Endothelial cell of hepatic sinusoid (primary cell): ENCODE data around the gene DLGAP1.

Source experiments
- in situ Hi-C: cut with HindIII; loops from 2 replicates; pipeline ENCODE4 v1.10.0; 2017; ENCODE audit warnings: low sequenced_read_pairs

Gene DLGAP1

DNA sequence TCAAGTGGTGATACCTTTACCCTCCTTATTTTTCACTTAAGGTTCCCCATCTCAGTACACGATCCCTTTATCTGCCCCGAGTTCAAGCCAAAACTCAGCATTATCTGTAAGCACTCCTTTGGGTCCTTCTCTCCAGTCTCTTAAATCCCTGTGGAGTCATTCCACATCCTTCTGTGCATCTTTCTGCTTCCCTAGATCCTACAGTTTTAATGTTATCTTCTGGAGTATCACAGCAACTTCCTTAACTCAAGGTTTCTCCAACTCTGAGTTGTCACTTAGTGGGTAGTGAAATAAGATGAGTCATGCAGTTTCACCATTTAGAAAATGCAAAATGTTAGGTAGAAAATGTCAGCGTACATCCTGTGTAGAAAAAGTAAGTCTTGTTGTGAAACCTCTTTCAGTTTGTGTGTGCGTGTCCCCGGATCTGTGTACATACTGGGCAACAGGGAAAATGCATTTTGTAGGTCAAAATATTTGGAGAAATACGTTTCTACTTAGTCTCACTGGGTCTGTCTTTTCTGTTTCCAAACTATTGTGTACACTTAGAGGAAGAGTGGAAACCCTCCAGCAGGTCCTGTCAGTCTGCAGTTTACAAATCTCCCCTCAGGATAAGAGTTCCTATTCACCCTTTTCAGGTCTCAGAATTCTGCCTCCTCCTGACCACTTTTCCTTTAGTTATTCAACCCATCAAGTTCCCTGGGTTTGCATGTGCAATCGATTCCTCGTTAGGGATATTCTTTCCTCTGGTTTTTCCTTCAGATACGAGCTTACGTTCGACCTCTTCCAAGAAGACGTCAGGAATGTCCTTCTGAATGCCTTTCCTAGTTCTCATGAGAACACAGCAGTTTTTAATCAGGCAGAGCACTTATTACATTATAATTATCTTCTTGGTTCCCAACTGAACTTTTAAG, 850.4 kb downstream of the DLGAP1 start:
- in situ Hi-C loops, result loop anchor here (5.0 kb wide), 1 partner anchor 103 kb away; no protein-coding TSS in a partner anchor

DNA sequence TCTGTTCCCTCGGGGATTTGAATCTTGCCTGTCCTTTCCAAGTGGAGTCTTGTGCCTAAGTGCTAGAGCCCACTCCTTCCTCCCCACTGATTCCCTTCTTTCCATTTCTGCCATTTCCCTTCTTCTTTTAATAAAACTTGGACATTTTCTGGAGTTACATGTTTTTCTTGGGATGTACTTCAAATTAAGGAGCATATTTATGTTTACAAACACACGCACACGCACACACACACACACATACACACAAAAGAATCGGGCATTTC, 850.9 kb downstream of the DLGAP1 start:
- in situ Hi-C loops, result loop anchor here (5.0 kb wide), 1 partner anchor 103 kb away; no protein-coding TSS in a partner anchor

DNA sequence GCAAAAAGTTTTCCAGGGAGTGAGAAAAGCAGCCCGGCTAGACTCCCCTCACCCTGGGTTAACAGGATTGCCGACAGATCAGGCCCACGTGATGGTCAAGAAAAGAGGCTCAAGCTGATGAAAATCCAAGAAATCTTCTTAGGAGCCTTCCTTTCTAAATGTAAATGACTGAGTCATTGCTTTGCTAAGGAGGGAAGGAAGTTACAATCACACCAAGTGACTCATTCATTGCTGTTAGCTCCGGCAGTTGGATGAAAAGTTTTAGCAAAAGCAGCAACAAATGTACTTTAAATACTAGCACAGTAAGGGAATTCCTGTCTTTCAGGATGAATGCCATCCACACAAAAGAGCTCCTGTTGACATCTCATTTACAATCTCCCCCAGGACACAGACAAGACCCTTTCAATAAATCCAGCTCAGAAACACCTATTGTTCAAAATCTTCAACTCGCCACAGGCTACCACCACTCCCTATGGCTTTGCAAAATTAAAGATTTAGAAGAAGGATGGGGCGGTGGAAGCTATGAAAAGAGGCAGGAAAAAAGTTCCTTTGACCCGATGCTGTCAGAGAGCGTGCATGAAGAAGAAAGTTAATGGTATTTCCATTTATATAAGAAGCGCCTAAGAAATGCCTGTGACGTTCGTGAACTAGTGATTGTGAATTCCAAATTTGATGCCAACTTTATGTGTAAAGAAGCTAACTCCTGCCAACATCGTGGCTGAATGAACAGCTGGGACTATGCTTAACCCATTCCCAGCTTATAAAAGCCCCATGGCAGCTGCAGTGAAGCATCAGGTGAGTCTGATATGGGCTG, 851.5 kb downstream of the DLGAP1 start:
- in situ Hi-C loops, result loop anchor here (5.0 kb wide), 1 partner anchor 104 kb away; no protein-coding TSS in a partner anchor

DNA sequence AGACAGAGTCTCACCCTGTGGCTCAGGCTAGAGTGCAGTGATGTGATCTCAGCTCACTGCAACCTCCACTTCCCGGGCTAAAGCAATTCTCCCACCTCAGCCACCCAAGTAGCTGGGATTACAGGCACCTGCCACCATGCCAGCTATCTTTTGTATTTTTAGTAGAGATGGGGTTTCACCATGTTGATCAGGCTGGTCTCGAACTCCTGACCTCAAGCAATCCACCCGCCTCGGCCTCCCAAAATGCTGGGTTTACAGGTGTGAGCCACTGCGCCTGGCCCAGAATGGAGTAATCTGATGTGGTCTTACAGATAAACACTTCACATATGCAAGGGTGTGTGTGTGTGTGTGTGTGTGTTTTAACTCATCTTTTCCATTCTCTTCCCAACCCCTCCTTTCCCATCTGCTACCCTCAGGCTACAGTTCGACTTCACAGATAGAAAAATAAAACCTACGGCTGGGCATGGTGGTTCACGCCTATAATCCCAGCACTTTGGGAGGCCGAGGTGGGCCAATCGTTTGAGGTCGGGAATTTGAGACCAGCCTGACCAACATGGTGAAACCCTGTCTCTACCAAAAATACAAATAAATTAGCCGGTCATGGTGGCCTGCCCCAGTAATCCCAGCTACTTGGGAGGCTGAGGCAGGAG, 853.9 kb downstream of the DLGAP1 start:
- in situ Hi-C loops, result loop anchor here (5.0 kb wide), 1 partner anchor 106 kb away; no protein-coding TSS in a partner anchor

DNA sequence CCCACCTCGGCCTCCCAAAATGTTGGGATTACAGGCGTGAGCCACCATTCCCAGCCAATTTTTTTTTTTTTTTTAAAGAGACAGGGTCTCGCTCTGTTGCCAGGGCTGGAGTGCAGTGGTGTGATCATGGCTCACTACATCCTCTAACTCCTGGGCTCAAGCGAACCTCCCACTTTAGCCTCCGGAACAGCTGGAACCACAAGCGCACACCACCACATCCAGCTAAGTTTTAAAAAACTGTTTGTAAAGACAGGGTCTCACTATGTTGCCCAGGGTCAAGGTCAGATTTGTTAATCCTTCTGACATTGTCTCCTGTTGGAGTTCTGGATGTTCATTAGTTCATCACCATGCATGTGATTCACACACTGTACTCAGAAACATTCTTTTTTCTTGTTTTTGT, 855.2 kb downstream of the DLGAP1 start:
- in situ Hi-C loops, result loop anchor here (5.0 kb wide), 1 partner anchor 107 kb away; no protein-coding TSS in a partner anchor

DNA sequence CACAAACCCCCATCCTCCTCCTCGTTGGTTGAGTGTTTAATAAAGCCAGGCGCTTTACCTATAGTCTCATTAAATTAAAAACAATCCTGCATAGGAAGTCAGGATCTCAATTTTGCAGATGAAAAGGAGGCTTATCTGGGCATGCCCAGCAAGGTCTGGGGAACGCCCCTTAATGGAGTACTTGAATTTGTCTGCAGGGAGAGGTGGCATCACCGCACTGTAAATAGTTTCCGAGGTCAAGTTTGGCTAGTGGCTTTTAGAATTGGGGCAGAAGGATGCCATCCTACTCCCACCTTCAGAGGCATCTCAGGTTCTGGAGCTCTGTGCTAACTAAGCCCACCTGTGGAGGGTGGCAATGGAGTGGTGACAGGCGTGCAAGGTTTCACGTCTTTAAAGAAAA, 855.9 kb downstream of the DLGAP1 start:
- in situ Hi-C loops, result no loop called here

DNA sequence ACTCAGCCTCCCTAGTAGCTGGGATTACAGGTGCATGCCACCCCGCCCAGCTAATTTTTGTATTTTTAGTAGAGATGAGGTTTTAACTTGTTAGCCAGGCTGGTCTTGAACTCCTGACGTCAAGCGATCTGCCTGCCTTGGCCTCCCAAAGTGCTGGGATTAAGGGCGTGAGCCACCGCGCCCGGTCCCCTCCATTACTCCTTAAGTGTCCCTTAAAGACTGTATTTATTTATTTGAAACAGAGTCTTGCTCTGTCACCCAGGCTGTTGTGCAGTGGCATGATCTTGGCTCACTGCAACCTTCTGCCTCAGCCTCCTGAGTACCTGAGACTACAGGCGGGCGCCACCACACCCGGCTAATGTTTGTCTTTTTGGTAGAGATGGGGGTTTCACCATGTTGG, 856.5 kb downstream of the DLGAP1 start:
- in situ Hi-C loops, result no loop called here

DNA sequence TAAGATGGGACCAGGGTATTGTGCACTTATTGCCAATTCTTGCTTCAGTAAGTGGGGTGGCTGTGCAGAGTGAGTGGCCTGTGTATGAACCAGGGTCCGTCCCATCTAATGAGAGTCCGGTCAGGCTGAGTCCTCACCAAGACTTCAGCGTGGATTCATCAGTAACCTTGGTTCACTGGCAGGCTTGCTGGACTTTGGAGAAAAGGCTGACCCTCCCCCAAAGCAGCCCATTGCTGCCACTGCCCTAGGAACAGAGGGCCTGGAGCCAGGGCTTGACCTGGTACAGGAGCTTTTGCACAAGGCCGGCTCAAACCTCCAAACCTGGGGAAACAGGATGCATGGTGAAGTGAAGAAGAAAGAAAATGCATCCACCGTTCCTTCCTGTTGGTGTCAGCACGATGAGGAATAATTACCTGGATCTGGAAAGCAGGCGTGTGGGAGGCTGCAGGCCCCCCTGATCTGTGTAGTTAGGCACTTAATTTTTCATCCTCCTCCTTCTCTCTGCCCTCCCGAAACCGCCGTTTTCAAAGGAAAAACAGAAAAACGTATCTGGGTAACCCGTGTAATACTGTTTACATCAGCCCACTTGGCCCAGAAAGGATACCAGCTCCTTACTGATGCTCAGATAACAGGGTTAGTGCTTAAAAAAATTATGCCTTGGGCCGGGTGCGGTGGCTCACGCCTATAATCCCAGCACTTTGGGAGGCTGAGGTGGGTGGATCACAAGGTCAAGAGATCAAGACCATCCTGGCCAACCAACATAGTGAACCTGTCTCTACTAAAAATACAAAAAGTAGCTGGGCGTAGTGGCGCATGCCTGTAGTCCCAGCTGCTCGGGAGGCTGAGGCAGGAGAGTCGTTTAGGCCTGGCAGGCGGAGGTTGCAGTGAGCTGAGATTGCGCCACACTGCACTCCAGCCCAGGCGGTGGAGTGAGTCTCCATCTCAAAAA, 857.4 kb downstream of the DLGAP1 start:
- in situ Hi-C loops, result no loop called here

DNA sequence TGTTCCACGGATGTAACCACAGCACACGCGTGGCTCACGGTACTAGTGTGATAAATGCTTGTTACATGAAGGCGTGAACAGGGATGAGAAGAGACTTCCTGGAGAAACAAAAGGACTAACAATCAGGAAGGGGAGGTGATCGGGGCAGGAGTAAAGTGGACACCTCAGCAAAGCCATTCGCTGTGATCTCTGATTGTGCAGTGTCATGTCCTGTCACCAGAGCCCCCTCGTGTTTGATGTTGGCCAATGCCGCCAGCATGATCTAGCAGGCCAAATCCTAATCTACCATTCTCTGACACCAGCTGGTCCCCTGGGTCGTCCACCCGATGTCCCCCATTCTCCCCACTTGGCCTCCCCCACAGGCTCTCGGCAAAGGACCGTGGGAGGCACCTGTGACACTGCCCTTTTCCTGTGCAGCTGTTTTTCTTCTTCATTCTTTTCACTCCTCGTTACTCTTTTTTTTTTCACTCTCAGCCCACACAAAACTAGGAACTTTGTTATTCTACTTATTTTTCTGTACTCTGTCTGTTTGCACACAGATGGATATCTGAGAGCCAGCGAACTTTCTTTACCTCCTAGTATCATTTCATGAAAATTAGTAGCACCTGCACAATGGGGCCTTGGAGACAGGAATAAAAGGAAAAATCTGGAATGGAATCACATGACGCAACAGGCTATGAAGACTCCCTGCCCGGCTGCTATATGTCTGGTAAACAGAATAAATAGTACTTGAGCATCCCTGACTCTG, 858.3 kb downstream of the DLGAP1 start:
- in situ Hi-C loops, result no loop called here

DNA sequence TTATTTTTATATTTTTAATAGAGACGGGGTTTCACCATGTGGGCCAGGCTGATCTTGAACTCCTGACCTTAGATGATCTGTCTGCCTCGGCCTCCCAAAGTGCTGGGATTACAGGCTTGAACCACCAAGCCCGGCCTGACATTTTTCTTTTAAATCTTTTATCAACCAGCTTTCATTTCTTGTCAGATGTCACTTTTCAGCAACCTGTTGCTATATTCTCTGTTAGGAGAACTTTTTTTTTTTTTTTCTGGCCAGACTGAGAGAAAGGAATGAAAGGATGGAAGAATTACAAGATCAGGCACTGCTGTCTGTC, 858.8 kb downstream of the DLGAP1 start:
- in situ Hi-C loops, result no loop called here

DNA sequence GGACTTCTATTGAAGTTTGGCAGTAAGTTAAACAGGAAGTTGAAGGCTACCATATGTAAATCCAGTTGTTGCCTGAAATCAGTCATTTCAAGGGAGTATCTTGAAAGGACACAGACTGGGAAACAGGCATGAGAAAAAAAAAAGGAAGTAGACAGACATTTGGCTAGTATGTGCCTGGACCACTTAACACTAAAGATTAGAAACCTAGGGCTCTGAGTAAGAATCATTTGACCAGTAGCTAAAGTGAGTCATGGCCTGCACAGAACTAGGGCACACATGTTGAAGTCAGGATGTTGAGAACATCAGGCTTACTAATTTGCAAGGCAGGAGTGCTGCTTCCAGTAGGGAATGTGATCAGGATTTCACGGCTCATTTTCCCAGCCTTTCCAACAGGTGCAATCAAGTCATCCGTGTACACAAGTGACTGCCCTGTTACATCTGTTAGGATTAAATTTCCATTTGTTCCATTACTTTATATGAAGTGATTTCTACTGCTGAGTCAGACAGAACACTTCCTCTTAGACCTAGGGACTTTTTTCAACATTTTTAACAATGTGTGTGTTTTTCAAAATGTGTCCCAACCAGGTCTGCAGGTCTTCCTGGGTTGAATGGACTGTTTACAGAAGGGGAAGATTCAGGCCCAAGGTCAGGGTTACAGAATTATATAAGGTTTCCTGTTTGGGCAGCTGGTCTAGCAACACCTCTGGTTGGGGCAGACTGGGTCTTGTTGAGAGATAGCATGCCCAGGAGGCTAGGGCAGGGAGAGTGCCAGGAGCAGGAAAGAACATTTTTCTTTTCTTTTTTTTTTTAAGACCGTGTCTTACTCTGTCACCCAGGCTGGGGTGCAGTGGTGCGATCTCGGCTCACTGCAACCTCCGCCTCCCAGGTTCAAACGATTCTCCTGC, 859.5 kb downstream of the DLGAP1 start:
- in situ Hi-C loops, result no loop called here

DNA sequence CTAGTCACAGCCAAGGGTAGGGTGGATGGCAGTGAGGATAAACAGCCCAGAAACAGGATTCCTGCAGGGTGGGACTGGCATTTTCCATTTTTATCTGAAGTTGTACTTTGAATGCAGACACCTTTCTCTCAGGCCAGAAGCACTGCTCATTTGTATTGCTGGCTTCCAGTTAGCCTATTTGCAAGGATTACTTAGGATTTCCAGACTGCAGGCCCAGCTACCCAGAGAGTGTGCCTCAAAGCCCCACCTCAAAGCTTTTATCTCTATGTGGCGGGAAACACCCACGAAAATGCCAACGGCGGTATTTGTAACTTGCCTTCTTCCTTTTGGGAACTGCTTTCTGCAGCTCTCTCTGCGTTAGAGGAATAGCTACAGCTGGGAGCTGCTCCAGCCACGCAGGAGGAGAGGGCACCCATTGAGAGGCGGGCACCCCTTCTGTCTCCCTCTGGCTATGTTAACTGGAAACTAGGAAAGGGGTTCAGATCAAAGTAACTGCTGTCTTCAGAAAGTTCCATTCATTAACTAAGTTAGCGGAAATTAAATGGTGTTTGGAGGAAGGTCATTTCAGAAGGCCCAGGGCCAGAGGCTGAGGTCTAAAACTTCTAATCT, 860.2 kb downstream of the DLGAP1 start:
- in situ Hi-C loops, result no loop called here

DNA sequence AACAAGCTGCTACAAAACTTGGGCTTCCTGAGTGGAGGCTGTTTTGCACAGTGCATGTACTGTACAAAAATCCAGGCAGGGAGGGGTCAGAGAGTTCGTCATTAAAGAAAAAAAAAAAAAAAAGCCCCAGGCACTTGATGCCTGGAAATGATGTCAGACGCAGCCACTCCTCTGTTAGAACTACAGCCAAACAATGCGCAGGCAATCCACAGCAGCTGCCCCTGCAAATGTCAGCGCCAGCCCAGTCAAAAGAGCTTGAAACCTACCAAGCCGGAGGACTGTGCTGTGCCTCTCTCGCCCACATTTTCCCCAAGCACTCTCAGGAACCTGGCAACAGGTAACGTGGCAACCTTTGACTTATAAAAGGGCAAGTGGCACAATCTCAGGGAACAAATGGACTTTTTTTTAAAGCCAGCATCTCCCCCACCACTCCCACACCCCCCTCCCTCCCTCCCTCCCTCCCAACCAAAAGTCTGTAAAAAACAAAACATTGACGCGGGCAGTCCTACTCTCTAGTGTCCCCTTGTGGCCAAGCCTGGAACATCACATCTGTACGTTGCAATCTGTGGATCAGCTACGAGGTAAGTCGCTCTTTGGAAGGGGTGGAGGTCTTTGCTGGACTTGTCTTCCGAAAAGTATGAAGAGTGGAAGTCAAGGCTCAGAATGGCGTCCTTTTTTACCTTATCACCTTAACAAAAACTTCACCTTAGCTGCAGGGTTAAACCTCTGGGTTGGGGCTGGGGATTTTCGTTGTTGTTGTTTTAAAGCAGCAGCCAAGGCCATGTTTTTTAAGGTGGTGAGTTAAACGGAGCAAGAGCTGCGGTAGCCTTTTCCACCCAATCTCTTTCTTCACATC, 861.0 kb downstream of the DLGAP1 start:
- in situ Hi-C loops, result no loop called here

DNA sequence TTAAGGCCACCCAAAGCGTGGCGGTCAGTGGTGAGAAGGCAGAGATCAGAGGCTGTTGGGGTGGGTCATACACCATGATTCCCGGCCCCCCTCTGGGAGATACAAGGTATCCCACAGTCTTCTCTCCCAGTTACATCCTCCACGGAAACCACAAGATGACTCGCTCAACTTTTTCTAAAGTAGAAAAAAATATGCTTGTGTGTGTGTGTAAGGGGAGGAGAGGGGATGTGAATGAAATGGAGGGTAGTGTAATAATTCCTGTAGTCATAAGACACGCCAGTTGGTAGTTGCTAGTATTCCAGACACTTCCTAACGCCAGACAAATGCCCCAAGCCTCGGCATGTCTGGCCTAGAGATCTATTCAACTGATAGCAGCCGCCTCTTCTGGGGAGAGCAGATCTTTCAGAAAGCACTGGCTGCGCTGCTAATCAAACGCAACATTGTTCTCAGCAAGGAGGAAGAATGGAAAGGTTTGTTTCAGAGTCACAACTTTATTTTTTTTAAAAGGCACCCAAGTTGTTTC, 861.7 kb downstream of the DLGAP1 start:
- in situ Hi-C loops, result no loop called here

DNA sequence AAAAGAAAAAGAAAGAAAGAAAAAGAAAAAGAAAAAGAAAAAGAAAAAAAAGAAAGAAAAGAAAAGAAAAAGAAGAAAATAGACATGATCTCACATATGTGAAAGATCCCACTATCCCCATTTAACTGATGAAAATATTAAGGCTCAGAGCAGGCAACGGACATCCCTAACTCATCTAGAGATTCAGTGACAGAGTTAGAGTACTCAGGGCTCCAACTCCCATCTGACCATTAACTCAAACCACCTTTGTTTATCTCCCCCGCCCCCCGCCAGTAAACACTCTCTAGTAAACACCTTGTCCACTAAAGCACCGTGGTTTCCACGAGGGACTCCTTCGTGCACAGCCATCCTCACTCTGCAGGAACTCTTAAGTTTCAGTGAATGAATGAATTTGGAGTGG, 862.2 kb downstream of the DLGAP1 start:
- in situ Hi-C loops, result no loop called here

DNA sequence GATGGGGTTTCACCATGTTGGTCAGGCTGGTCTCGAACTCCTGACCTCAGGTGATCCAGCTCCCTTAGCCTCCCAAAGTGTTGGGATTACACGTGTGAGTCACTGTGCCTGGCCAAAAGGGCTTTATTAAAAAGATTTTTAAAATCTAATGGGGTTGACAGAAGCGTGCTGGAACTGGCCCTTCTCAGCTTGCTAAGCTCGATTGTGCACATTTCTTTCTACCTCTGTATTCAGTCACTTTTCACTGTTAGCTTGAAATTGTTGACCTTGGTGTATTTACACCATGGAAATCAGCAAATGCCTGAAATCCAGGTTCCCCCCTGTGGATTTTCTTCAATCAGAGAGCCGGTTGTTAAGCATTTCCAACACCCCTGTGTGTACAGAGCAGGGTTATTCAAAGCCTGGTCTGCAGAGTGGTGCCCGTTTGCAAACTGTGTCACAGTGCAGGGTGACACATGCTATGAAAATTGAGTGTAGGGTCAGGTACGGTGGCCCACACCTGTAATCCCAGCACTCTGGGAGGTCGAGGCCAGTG, 864.9 kb downstream of the DLGAP1 start:
- in situ Hi-C loops, result no loop called here
